GDM1 (cell line): ENCODE data around the gene C1QL2.

Experiments used
- DNase-seq: peaks from one replicate; lab custom pipeline; 2025; lab: John Stamatoyannopoulos, UW

Gene C1QL2

DNA sequence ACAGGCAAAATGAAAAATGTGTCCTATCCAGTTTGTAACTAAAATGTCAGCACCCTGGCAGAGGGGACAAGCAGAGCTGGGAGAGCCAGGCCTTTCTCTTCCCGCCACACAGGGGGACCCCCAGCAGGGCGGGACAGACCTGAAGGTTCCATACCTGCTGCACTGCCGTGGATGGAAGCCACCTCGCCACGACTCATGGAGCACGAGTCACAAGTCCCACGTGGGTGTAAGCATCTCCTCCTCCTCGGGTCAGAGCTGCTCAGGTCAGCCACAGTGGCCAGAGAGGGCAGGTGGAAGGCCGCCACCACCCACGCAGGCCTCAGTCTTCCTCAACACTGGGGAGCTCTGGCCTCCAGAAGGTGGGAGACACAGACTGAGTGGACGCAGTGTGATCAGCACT lies 21.0 kb downstream of the C1QL2 start:
- DNase-seq, result no peak

GRCh38 chr2:119136872-119137271 lies 21.7 kb downstream of the C1QL2 start:
- DNase-seq, result no peak

- DNase-seq, result no peak
Measured at GRCh38 chr2:119136093-119136492, 22.5 kb downstream of the C1QL2 start.

DNA sequence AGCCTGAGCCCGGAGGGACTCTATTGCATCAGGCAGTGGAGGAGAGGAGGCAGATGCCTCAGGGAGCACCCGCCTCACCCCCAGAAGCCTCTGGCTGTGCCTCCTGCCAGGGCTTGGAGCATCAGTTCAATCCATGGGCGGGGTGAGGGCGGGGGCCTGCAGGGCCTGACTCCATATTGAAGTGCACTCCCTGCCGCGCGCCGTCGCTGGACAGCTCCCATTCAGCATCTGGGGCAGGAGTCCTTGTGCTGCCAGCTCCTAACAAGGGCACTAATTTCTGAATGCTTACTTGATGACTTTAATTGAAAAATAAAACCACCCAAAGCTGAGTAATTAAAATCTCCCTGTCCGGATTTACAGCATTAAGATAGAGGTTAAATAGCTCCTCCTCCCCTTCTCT lies 23.8 kb downstream of the C1QL2 start:
- DNase-seq, result no peak

GRCh38 chr2:119126650-119127049 lies 31.9 kb downstream of the C1QL2 start:
- DNase-seq, result no peak

DNA sequence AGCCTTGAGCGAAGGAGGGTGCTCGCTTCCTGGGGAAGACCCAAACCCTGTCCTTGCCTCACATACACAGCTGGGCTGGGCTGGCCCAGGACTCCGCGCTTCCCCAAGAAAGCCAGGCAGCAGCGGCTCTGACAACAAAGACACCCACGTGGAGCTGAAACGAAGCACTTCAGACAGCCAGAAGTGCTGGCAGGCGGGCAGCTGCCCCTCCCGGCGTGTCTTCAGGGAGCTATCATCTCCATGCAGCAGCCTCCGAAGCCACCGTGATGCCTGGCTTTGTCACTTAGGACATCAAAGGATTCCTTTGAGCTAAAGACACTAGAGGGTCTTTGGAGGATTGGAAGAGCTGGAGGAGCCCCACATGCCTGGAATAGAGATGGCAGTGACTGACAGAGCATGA lies 35.2 kb downstream of the C1QL2 start:
- DNase-seq, result no peak

DNA sequence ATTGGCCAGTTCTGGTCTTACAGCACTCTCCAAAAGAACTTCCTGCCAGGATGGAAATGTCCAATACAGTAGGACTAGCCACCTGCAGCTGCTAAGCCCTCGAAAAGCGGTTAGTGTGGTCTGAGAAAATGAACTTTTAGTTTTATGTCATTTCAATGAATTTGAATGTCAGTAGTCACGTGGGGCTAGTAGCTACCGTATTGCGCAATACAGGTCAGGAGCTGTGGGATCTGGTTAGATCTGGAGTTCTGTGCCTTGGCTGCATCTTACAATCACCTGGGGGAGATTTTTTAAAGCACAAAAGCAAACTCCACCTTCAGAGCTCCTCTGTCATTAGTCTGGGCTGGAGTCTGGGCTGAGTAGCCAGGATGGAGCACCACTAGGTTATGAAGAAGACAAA lies 35.9 kb downstream of the C1QL2 start:
- DNase-seq, result no peak

GRCh38 chr2:119119999-119120756 lies 38.4 kb downstream of the C1QL2 start:
- no peak for DNase-seq

GRCh38 chr2:119119076-119119785 lies 39.3 kb downstream of the C1QL2 start:
- DNase-seq, result no peak

DNA sequence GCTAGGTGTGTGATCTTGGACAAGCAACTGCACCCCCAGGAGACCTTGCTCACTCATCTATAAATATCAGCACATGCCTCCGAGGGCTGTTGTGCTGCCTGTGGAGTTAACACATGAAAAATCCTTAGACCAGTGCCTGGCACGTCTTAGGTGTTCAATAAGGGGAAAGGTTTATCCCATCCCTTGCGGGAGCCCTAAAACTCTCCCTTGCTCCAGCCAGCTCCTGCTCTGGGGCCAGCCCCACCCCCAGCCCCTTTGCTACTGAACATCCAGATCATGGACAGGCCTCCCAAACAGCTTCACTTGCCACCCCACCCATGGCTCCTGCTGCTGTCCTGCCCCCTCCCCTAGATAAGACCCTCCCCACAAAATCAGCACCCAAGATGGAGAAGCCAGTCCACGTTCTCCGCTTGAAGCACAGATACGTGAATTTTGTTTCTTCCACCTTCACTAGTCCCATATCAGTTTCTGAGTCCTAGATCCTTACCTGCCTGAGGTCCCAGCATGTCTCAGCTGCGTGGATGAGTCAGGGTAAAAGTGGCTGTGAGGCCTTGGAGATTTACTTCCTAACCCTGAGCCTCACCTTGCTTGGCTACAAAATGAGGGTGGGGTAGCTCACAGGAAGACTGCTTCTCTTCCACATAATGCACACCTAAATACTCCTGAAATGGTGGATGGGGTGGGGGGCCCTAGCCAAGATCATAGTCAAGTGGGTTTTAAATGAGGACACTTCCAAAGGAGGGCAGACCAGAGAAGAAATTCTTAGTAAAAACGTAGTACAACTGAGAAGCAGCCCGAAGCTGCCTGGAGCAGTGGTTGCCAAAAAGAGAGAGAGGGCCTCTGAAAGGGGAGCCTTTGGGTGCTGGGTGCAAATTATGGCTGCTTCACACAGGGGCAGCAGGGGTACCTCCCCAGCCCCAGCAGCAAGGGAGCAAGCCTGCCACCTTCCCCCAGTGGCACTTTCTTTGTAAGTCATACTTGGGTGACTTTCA lies 40.4 kb downstream of the C1QL2 start:
- no peak for DNase-seq

DNA sequence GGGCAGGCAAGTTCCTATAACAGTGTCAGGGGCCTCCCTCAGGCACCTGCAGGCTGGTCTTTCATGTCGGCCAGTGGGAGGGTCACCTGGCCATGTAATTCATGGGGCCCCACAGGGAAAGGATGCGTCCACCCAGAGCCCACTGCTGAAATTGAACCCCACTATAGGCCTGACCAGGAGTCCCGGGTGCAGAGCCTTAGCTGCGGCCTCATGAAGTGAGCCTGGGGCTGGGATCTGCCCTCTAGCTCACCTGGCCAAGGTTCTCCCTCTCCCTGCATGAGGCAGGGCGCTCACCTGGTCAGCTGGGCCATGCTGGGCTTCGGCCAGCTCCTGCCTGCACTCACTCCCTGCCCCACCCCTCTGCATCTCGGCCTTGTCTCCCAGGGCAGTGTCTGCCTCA lies 41.1 kb downstream of the C1QL2 start:
- DNase-seq, result no peak

DNA sequence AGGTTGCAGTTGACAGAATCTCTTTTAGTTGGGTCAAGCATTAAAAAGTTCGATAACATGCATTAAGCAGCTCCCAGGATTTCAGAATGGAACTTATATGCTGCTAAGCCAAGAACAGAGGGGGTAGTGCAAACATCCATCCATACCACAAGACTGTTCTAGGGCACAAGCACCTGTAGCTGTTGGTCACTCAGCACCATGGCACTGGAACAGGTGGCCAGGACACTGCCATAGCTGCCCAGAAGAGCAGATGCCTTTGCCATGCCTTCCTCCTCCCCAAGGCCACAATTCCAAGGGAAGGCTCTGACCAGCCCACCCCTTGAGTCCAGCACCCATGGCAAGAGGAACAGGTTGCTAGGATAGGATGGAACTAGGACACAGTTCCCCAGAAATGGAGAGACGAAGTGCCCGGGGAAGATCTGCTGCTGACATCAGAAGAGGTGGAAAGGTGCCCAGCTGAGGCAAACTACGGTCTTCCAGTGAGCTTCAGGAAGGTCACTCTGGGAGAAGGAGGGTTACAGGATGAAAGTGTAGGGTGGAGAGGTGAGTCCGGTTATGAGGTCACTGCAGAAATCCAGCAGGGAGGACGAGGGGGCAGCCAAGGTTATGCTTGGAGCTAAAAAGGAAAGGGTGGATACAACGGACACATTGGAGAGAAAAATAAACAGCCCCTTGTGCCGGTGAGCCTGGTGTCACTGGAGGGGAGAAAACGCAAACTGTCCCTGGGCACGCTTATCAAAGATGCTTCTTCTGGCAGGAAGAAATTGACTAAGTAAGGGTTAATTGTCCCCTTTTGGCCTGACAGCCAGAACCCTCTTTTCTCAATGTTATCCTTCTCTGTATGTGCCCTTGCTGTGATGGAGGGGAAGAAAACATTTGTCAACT lies 41.9 kb downstream of the C1QL2 start:
- DNase-seq, result no peak

GRCh38 chr2:119114266-119114665 lies 44.3 kb downstream of the C1QL2 start:
- no peak for DNase-seq

- DNase-seq, result no peak
Measured at GRCh38 chr2:119113489-119113770, 45.1 kb downstream of the C1QL2 start.

- no peak for DNase-seq
Measured at GRCh38 chr2:119112770-119113488, 45.6 kb downstream of the C1QL2 start.

- no peak for DNase-seq
Measured at GRCh38 chr2:119112230-119112629, 46.3 kb downstream of the C1QL2 start.

DNA sequence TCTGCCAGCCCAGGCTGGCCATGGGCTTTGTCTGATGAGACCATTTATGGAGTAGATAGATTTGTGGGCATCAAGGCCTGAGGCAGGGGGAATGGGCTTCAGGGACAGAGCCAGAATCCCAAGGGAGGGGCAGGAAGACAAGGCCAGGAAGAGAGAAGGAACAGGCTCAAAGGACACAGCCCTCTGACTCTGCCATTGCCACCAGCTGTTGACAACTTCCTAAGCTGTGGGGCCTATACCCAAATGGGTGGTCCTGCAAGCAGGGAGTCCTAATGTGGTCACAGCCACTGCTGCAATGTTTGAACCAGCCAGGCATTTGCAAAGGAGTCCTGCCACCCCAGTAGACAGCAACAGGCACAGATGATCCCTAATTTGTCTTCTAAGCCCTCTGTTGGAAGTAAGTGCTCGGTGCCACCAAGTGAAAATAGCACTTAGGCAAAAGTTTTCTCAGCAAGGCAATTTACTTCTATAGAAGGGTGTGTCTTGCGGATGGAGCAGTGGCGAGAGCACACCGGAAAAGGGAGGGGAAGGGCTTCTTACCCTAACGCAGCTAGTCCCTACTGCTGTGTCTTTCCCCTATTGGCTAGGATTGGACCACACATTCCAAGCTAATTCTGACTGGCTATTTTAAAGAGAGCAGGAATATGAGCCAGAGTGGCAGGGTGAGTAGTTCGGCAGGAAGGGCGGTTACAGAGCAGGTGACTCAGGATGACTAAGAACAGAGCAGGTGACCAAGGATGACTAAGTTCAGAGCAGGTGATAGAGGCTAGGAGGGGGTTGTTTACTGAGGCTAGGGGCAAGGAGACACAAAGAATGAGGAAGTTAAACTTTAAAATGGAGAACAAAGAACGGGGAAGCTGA lies 47.2 kb downstream of the C1QL2 start:
- DNase-seq, result no peak

- no peak for DNase-seq
Measured at GRCh38 chr2:119109866-119110265, 48.7 kb downstream of the C1QL2 start.

DNA sequence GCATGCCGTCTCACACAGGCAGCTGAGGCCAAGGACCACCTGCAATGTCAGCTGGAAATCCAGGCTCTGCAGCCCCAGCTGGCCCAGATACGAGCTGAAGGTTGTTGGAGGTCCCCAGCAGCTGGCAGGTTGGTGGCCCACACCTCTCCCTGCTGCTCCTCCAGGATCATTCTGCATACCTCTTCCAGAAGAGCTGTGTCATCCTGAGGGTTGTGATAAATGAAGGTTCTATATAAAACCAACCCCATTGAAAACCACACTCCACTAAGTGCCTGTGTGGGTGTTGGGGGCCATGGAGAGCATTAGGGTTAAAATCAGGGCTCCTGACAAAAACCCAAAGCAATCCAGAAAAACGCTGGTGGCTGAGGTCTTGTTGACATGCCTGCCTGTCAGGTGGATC lies 50.4 kb downstream of the C1QL2 start:
- DNase-seq, result no peak

DNA sequence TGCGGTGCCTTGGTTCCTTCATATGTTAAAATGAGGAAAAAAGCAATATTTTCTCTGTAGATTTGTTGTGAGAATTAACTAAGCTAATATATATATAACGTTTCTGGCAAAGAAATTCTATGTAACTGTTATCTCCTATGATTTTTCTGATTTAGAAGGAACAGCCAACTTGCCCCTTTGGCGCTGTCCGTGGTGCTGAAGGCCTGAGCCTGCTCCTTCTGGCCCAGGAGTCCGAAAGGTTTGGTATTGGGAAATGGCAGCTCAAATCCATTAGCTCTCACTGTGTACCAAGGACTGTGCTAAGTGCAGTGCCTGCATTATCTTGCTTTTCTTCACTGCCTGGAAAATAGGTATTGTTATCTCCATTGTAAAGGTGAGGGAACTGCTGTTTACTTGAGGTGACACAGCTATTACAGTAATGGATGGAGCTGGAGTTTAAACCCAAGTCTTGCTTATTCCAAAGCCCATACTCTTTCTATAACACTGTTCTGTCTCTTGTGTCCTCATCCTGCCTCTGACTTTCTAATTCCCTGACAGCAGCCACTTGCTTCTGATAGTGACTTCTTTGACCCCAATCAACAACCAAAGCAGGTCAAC lies 52.2 kb downstream of the C1QL2 start:
- DNase-seq, result no peak
